KBM-7 (cell line): ENCODE data around the gene AGBL4.

Experiments
- DNase-seq: peaks from one replicate; pipeline ENCODE4 v3.0.0-alpha.2; 2015
- in situ Hi-C: fragments of 300-500 bp; cut with MboI; formaldehyde crosslinking; loops from 2 replicates; pipeline ENCODE4 v1.14.3; 2020; ENCODE audit warnings: low sequenced_read_pairs, low pct_unique_long_range_greater_than_20kb, mixed read lengths

The AGBL4 gene

GRCh38 chr1:48617252-48617651 lies 1406.5 kb downstream of the AGBL4 start:
- peak; percentile 35 for DNase-seq
- in situ Hi-C loops = no loop called here

- peak; percentile 1 for DNase-seq
- in situ Hi-C loops = no loop called here
These were observed 1407.0 kb downstream of the AGBL4 start for GRCh38 chr1:48616710-48617109.

- DNase-seq = peak; percentile 2
- in situ Hi-C loops = no loop called here
These were observed 1411.9 kb downstream of the AGBL4 start for GRCh38 chr1:48611841-48612240.

- in situ Hi-C loops = no loop called here
- no peak for DNase-seq
These were observed 1412.9 kb downstream of the AGBL4 start for GRCh38 chr1:48610628-48611542.

- in situ Hi-C loops = no loop called here
- DNase-seq = no peak
These were observed 1414.9 kb downstream of the AGBL4 start for GRCh38 chr1:48608882-48609281.

GRCh38 chr1:48603222-48603621 lies 1420.5 kb downstream of the AGBL4 start:
- no peak for DNase-seq

GRCh38 chr1:48602349-48602748 lies 1421.4 kb downstream of the AGBL4 start:
- DNase-seq = peak; percentile 15
- in situ Hi-C loops = no loop called here

More at GRCh38 chr1:48603222-48603621, 1420.5 kb downstream of the AGBL4 start:
- in situ Hi-C loops = no loop called here

GRCh38 chr1:48600182-48600581 lies 1423.6 kb downstream of the AGBL4 start:
- in situ Hi-C loops = no loop called here
- no peak for DNase-seq

- in situ Hi-C loops = no loop called here
These were observed 1426.1 kb downstream of the AGBL4 start for GRCh38 chr1:48597663-48598062.

GRCh38 chr1:48596046-48596445 lies 1427.7 kb downstream of the AGBL4 start:
- in situ Hi-C loops = no loop called here
- no peak for DNase-seq

More at GRCh38 chr1:48597663-48598062, 1426.1 kb downstream of the AGBL4 start:
- DNase-seq = no peak

GRCh38 chr1:48595613-48596012 lies 1428.1 kb downstream of the AGBL4 start:
- DNase-seq = no peak
- in situ Hi-C loops = no loop called here

- in situ Hi-C loops = no loop called here
- DNase-seq = no peak
These were observed 1431.4 kb downstream of the AGBL4 start for GRCh38 chr1:48592330-48592729.

GRCh38 chr1:48591181-48591580 lies 1432.6 kb downstream of the AGBL4 start:
- in situ Hi-C loops = no loop called here
- no peak for DNase-seq

- in situ Hi-C loops = no loop called here
- DNase-seq = no peak
These were observed 1435.7 kb downstream of the AGBL4 start for GRCh38 chr1:48588061-48588460.

GRCh38 chr1:48582408-48582807 lies 1441.3 kb downstream of the AGBL4 start:
- no peak for DNase-seq
- in situ Hi-C loops = no loop called here

- in situ Hi-C loops = no loop called here
- DNase-seq = no peak
These were observed 1442.5 kb downstream of the AGBL4 start for GRCh38 chr1:48581270-48581669.

GRCh38 chr1:48576565-48576964 lies 1447.2 kb downstream of the AGBL4 start:
- in situ Hi-C loops = no loop called here
- no peak for DNase-seq

GRCh38 chr1:48572646-48573258 lies 1451.0 kb downstream of the AGBL4 start:
- in situ Hi-C loops = no loop called here

GRCh38 chr1:48572134-48572533 lies 1451.6 kb downstream of the AGBL4 start:
- in situ Hi-C loops = no loop called here
- DNase-seq = no peak

More at GRCh38 chr1:48572646-48573258, 1451.0 kb downstream of the AGBL4 start:
- peak; percentile 53 for DNase-seq

- in situ Hi-C loops = no loop called here
- DNase-seq = no peak
These were observed 1452.3 kb downstream of the AGBL4 start for GRCh38 chr1:48571303-48571987.
